Upper lobe of right lung (tissue), 1 donor: ENCODE data around the gene CNR2. TPM values are rescaled to one million over a fixed set of nuclear protein-coding genes. Genes with fewer than 3 reads are reported as not detected.

ENCODE experiments used
- ATAC-seq: fragments of 200-7000 bp; cut with Tn5 transposase; one replicate; pipeline ENCODE4 v1.9.1; 2020; ENCODE audit warnings: mild to moderate bottlenecking, moderate library complexity
- DNase-seq: peaks from one replicate; pipeline ENCODE4 v3.0.0-alpha.2; 2020
- H3K27ac ChIP-seq: fragments of 200-600 bp; one replicate; pipeline ENCODE4 v1.8.0; 2022
- H3K27me3 ChIP-seq: fragments of 200-600 bp; one replicate; pipeline ENCODE4 v1.8.0; 2022; ENCODE audit warnings: mild to moderate bottlenecking
- H3K36me3 ChIP-seq: fragments of 200-600 bp; one replicate; pipeline ENCODE4 v1.8.0; 2022
- H3K4me1 ChIP-seq: fragments of 200-600 bp; one replicate; pipeline ENCODE4 v1.8.0; 2022
- H3K4me3 ChIP-seq: fragments of 200-600 bp; one replicate; pipeline ENCODE4 v1.8.0; 2022; ENCODE audit warnings: mild to moderate bottlenecking
- H3K9me3 ChIP-seq: fragments of 200-600 bp; one replicate; pipeline ENCODE4 v1.8.0; 2022
- CTCF ChIP-seq: fragments of 200-600 bp; IDR thresholded peaks from one replicate; pipeline ENCODE4 v1.8.0; 2022; ENCODE audit warnings: antibody characterized with exemption
- intact Hi-C: fragments of 100-400 bp; cut with DNase I; formaldehyde crosslinking; loops from one replicate; pipeline ENCODE4 v1.11.0; 2022
- total RNA-seq: library from RNA; stranded (reverse); fragmentation: NEBNext Ultra II Directional; extraction: Animal tissue kit (Norgen Biotek cat#: 25700); gene quantifications from one replicate; pipeline ENCODE4 v1.2.1, GENCODE V29; 2021
- donor health status: DM: no; HTN: yes; CAD: no; lungs with severe emphysema.

The CNR2 gene
- total RNA-seq, 1 donor from 2014 or later = 0.06 TPM

GRCh38 chr1:23957096-23957495, 43.9 kb upstream of the CNR2 start:
- no peaks in the 10 kb centered on the region for H3K27me3 ChIP-seq
- DNase-seq (no peak), ATAC-seq (peak; percentile 2)
- no peak overlapping the region for H3K4me3 ChIP-seq
- no peaks in the 10 kb centered on the region for H3K9me3 ChIP-seq
- intact Hi-C loops = loop anchor here (10.0 kb wide), 1 partner anchor 68 kb away; no protein-coding TSS in a partner anchor
- no peak overlapping the region for H3K27ac ChIP-seq
- peaks cover 14% of the 10 kb centered on the region for H3K36me3 ChIP-seq
- TF ChIP-seq CTCF = no peak
- H3K4me1 ChIP-seq = peaks cover 27% of the 10 kb centered on the region

- no peaks in the 10 kb centered on the region for H3K36me3 ChIP-seq
- peaks cover 15% of the 10 kb centered on the region for H3K4me1 ChIP-seq
- H3K4me3 ChIP-seq = no peak overlapping the region
- H3K9me3 ChIP-seq = no peaks in the 10 kb centered on the region
- intact Hi-C loops = loop anchor here (10.0 kb wide), 1 partner anchor 72 kb away; no protein-coding TSS in a partner anchor
- no peak for TF ChIP-seq CTCF
- no peaks in the 10 kb centered on the region for H3K27me3 ChIP-seq
- no peak overlapping the region for H3K27ac ChIP-seq
- no peak for ATAC-seq
- no peak for DNase-seq
These were observed 39.9 kb upstream of the CNR2 start for GRCh38 chr1:23953020-23953419.

GRCh38 chr1:23947366-23947765, 34.2 kb upstream of the CNR2 start:
- DNase-seq (no peak), ATAC-seq (no peak)
- Histone ChIP-seq H3K9me3 (no peaks in the 10 kb centered on the region), H3K36me3 (no peaks in the 10 kb centered on the region), H3K27me3 (no peaks in the 10 kb centered on the region), H3K4me3 (no peak overlapping the region), H3K27ac (no peak overlapping the region), H3K4me1 (no peaks in the 10 kb centered on the region)
- no peak for TF ChIP-seq CTCF
- intact Hi-C loops = no loop called here

- no peaks in the 10 kb centered on the region for H3K36me3 ChIP-seq
- no peaks in the 10 kb centered on the region for H3K9me3 ChIP-seq
- no peak for DNase-seq
- TF ChIP-seq CTCF = no peak
- ATAC-seq = no peak
- H3K27me3 ChIP-seq = no peaks in the 10 kb centered on the region
- H3K4me3 ChIP-seq = no peak overlapping the region
- intact Hi-C loops = no loop called here
- no peaks in the 10 kb centered on the region for H3K4me1 ChIP-seq
- H3K27ac ChIP-seq = no peak overlapping the region
These were observed 23.5 kb upstream of the CNR2 start for GRCh38 chr1:23936481-23937176.

GRCh38 chr1:23931491-23931880, 18.3 kb upstream of the CNR2 start:
- no peak for TF ChIP-seq CTCF
- intact Hi-C loops = no loop called here
- Histone ChIP-seq H3K4me1 (no peaks in the 10 kb centered on the region), H3K36me3 (no peaks in the 10 kb centered on the region), H3K27ac (peak overlapping the region; percentile 51), H3K27me3 (no peaks in the 10 kb centered on the region), H3K9me3 (no peaks in the 10 kb centered on the region), H3K4me3 (no peak overlapping the region)
- ATAC-seq (no peak), DNase-seq (no peak)
